Stomach (tissue), 4 donors: ENCODE results near the gene ZNF778.

Experiments
- EP300 ChIP-seq: sonication (generic); formaldehyde crosslinking; IDR thresholded peaks from one replicate; pipeline ENCODE4 v1.6.1; 2017; ENCODE audit warnings: antibody characterized with exemption
- POLR2A ChIP-seq, 4 donors: fragments of 450-650 bp; IDR thresholded peaks; one replicate each; pipeline ENCODE4 v1.6.1; 2016; ENCODE audit warnings: antibody characterized with exemption in 4 of 4, control low read depth in 2 of 4, mild to moderate bottlenecking in 1 of 4, moderate library complexity in 1 of 4

- TF ChIP-seq POLR2A (IDR thresholded peaks at IDR 0.05) (no peak), EP300 (no peak)
Measured at GRCh38 chr16:89183975-89184676, 33.4 kb upstream of the ZNF778 start.
